ENCODE data around the gene FXYD1. TPM values are rescaled to one million over a fixed set of nuclear protein-coding genes. Genes with fewer than 3 reads are reported as not detected.
A peak's percentile ranks its signal among the peaks of the same experiment; 100 is the strongest.
"Not testable (repeated sequence)": the region's sequence is repeated elsewhere in the genome, so short reads cannot be mapped to it uniquely, and the experiment has no call there.

FXYD1 gene
- total RNA-seq, 1 donor from 2014 or later = 67.6 TPM

DNA sequence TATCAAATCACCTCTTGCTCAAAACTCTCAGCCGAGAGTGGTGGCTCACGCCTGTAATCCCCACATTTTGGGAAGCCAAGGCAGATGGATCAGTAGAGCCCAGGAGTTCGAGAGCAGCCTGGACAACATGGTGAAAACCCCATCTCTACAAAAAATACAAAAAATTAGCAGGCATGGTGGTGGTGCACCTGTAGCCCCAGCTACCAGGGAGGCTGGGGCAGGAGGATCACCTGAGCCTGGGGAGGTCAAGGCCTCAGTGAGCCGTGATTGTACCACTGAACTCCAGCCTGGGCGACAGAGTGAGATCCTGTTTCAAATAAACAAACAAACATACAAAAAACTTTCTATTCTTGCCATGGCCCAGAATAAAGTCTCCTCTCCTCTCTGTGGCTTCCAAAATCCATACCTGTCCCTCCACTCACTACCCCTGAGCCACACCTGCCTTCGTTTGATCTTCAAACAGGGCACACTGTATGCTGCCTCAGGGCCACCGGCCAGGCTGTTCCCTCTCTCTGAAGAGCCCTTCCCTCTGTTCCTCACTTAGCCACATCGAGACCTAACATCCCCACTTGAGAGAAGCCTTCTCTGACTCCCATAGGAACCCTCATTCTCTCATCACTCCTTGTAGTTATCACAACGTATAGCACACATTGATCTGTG lies 10.1 kb upstream of the FXYD1 start:
- Histone ChIP-seq H3K27me3 (no peaks in the 10 kb centered on the region), H3K36me3 (no peaks in the 10 kb centered on the region), H3K27ac (no peak overlapping the region), H3K4me1 (peaks cover 12% of the 10 kb centered on the region), H3K9me3 (no peaks in the 10 kb centered on the region), H3K4me3 (no peak overlapping the region)
- no peak for DNase-seq
- TF ChIP-seq, protein P1, sequence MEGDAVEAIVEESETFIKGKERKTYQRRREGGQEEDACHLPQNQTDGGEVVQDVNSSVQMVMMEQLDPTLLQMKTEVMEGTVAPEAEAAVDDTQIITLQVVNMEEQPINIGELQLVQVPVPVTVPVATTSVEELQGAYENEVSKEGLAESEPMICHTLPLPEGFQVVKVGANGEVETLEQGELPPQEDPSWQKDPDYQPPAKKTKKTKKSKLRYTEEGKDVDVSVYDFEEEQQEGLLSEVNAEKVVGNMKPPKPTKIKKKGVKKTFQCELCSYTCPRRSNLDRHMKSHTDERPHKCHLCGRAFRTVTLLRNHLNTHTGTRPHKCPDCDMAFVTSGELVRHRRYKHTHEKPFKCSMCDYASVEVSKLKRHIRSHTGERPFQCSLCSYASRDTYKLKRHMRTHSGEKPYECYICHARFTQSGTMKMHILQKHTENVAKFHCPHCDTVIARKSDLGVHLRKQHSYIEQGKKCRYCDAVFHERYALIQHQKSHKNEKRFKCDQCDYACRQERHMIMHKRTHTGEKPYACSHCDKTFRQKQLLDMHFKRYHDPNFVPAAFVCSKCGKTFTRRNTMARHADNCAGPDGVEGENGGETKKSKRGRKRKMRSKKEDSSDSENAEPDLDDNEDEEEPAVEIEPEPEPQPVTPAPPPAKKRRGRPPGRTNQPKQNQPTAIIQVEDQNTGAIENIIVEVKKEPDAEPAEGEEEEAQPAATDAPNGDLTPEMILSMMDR (IDR thresholded peaks at IDR 0.05) = no peak
- intact Hi-C loops (cut with DNase I) = no loop called here
- no peak for ATAC-seq

DNA sequence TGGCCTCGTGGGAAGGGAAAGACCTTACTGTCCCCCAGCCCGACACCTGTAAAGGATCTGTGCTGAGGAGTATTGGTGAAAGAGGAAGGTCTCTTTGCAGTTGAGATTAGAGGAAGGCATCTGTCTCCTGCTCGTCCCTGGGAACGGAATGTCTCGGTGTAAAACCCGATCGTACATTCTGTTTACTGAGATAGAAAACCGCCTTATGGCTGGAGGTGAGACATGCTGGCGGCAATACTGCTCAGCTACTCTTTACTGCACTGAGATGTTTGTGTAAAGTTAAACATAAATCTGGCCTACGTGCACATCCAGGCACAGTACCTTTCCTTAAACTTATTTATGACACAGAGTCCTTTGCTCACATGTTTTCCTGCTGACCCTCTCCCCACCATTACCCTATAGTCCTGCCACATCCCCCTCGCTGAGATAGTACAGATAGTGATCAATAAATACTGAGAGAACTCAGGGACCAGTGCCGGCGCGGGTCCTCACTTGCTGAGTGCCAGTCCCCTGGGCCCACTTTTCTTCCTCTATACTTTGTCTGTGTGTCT lies 8.8 kb upstream of the FXYD1 start:
- H3K27me3 ChIP-seq; ATAC-seq; H3K9me3 ChIP-seq; H3K27ac ChIP-seq; H3K4me1 ChIP-seq; H3K36me3 ChIP-seq; H3K4me3 ChIP-seq; intact Hi-C loops (cut with DNase I); DNase-seq: not testable (repeated sequence)

DNA sequence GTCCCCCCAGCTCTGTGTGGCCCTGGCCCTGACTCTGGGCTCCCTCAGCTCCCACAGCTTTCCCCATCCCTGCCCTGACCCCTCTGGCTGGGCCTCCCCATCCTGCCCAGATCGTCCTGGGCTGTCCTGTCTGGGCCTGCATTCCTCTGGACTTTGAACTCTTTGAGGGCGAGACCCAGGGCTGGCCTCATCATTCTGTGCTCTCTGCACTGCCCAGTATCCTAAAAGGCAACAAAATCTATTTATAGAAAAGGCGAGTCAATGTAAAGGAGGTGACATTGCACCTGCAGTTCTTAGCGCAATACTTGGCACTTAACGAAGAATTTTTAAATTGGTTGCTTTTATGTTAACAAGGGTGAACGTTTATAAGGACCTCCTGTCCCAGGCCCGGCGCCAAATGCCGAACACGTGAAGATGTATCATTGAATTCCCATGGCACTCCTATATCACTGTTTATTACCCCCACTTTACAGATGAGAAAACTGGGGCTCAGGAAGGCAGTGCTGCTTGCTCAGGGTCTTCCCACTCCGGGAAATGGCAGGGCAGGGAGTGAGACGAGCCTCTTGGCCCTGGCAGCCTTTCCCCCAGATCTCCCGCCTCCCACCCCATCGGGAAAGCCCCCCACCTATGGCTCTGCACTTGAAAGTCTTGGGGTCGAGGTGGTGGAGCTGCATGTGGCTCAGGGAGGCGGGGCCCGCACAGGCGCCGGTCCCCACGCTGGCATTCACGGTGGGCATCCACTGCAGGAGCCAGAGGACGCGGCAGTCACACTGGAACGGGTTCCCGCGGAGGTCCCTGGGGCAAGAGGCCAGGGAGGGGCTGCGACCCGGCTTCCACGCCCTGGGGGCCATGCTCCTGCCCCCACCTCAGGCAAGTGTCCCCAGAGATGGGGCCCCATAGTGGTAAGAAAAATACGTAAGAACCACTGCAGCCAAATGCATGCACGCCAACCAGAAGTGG lies 7.6 kb upstream of the FXYD1 start:
- Histone ChIP-seq H3K27ac (no peak overlapping the region), H3K4me1 (no peaks in the 10 kb centered on the region), H3K27me3 (no peaks in the 10 kb centered on the region), H3K9me3 (no peaks in the 10 kb centered on the region), H3K4me3 (no peak overlapping the region), H3K36me3 (no peaks in the 10 kb centered on the region)
- DNase-seq (no peak), ATAC-seq (no peak)
- intact Hi-C loops (cut with DNase I) = no loop called here
- TF ChIP-seq, protein P1 (IDR thresholded peaks at IDR 0.05) = no peak

DNA sequence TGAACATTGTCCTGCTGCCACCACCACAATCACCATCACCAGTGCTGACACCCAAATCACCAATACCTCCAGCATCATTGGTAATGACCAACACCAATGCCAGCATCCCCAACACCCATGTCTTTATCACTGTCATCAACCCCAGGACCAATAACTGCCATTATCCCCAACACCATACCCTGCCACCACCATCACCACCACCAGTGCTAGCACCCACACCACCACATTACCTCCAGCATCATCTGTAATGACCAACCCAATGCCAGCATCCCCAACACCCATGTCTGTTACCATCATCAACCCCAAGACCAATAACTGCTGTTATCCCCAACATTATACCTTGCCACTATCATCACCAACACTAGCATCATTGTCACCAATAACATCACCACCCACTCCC lies 6.4 kb upstream of the FXYD1 start:
- DNase-seq (no peak), ATAC-seq (no peak)
- H3K4me1 ChIP-seq = no peaks in the 10 kb centered on the region
- H3K27me3 ChIP-seq = no peaks in the 10 kb centered on the region
- H3K27ac ChIP-seq = no peak overlapping the region
- H3K4me3 ChIP-seq = no peak overlapping the region
- H3K36me3 ChIP-seq = no peaks in the 10 kb centered on the region
- intact Hi-C loops (cut with DNase I) = no loop called here
- TF ChIP-seq, protein P1 (IDR thresholded peaks at IDR 0.05) = no peak
- H3K9me3 ChIP-seq = no peaks in the 10 kb centered on the region

DNA sequence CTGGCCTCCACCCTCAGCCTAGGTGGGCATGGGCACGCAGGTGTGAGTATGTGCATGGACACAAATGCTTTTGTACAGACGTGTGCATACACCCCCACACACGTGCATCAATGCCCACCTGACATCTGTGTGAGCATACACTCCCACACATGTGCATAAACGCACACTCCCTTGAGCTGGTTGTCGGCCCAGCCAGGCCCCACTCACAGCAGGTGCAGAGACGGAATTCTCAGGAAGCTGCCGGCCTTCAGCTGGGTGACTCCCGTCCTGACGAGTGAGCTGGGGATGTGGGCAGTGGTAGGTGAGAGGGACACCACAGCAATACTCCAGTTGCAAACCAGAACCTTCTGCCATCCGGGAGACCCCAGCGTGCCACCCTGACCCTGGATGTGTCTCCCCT lies 4.8 kb upstream of the FXYD1 start:
- intact Hi-C loops (cut with DNase I) = no loop called here
- no peak for DNase-seq
- TF ChIP-seq, protein P1 (IDR thresholded peaks at IDR 0.05) = no peak
- ATAC-seq = no peak
- H3K4me3 ChIP-seq = peak overlapping the region; percentile 25
- H3K27me3 ChIP-seq = no peaks in the 10 kb centered on the region
- no peak overlapping the region for H3K27ac ChIP-seq
- H3K36me3 ChIP-seq = no peaks in the 10 kb centered on the region
- no peaks in the 10 kb centered on the region for H3K9me3 ChIP-seq
- H3K4me1 ChIP-seq = no peaks in the 10 kb centered on the region

All from upper lobe of right lung (tissue), 1 donor.